K562 (cell line): Measurements from ENCODE around the gene OXLD1. TPM values are rescaled to one million over a fixed set of nuclear protein-coding genes. Genes with fewer than 3 reads are reported as not detected.
"Not testable (repeated sequence)": the region's sequence is repeated elsewhere in the genome, so short reads cannot be mapped to it uniquely, and the experiment has no call there.

Experiments
- ATAC-seq: fragments of 200-7000 bp; cut with Tn5 transposase; 3 replicates; pipeline ENCODE4 v1.9.1; 2020; ENCODE audit warnings: moderate library complexity
- BruUV-seq: library from RNA; stranded (reverse); fragments of 400-500 nt; replicated peaks from 2 replicates; lab custom pipeline; 2021; lab: Mats Ljungman, UMichigan
- CTCF ChIA-PET: fragments of 300-600 bp; formaldehyde crosslinking; extraction: SDS; loops from one replicate; lab custom pipeline; 2021; ENCODE audit warnings: low intra/inter-chr PET ratio; lab: Yijun Ruan, JAX
- POLR2A ChIA-PET: fragments of 300-600, 350-650 bp; sonication (Branson Sonifier 250); formaldehyde crosslinking; extraction: SDS; loops from one replicate; lab custom pipeline; 2021; ENCODE audit warnings: antibody characterized with exemption, inconsistent platforms; lab: Yijun Ruan, JAX
- DNase-seq, 4 experiments: peaks; one replicate each; pipeline versions ENCODE4 v3.0.0 to v3.0.0-alpha.2; 2011 to 2018; ENCODE audit warnings: low spot score in 3 of 4, mixed read lengths in 3 of 4; ENCODE audit errors: extremely low read depth in 1 of 4
- FAIRE-seq: peaks from 2 replicates; lab custom pipeline; 2011; peaks lifted over from hg19 to GRCh38; lab: Jason Lieb, UNC
- H2AFZ ChIP-seq: 2 replicates; pipeline ENCODE4 v1.6.0; 2011; ENCODE audit warnings: low read depth, low read length, control low read depth, inconsistent platforms
- H3K27ac ChIP-seq: fragments of 200-600 bp; 3 replicates; pipeline ENCODE4 v1.8.0; 2011; ENCODE audit warnings: low read depth, mild to moderate bottlenecking, control low read depth, inconsistent platforms, low read length, moderate library complexity, mixed read lengths; ENCODE audit errors: extremely low read depth
- H3K27me3 ChIP-seq, 2 experiments: fragments of 300-600 bp in 1 of 2; 2 replicates in 1 of 2; 3 replicates in 1 of 2; pipeline versions ENCODE4 v1.6.0 to v1.8.0; 2011; ENCODE audit warnings: inconsistent platforms in 2 of 2, low read length in 2 of 2, mild to moderate bottlenecking in 1 of 2, mixed read lengths in 1 of 2, moderate library complexity in 1 of 2; ENCODE audit not compliant: control insufficient read depth in 2 of 2, insufficient read depth in 2 of 2
- H3K36me3 ChIP-seq: fragments of 300-600 bp; 3 replicates; pipeline ENCODE4 v1.8.0; 2011; ENCODE audit warnings: mild to moderate bottlenecking, low read length, inconsistent platforms; ENCODE audit not compliant: control insufficient read depth, insufficient read depth
- H3K4me1 ChIP-seq, 2 experiments: fragments of 200-600 bp in 1 of 2; replicated peaks in 1 of 2; 2 replicates in 1 of 2; 3 replicates in 1 of 2; pipeline versions ENCODE4 v1.5.1 to v1.8.0; 2011; ENCODE audit warnings: inconsistent platforms in 2 of 2, low read length in 2 of 2, mild to moderate bottlenecking in 1 of 2, mixed read lengths in 1 of 2, moderate library complexity in 1 of 2; ENCODE audit not compliant: control insufficient read depth in 2 of 2, insufficient read depth in 2 of 2
- H3K4me2 ChIP-seq: 2 replicates; pipeline ENCODE4 v1.6.1; 2011; ENCODE audit warnings: low read length, control low read depth, inconsistent platforms, mixed read lengths; ENCODE audit not compliant: insufficient read depth
- H3K4me3 ChIP-seq: fragments of 200-600 bp; sonication (generic), shearing (Covaris generic); 2 replicates; pipeline ENCODE4 v1.5.1; 2016; ENCODE audit warnings: control low read depth, inconsistent platforms
- H3K79me2 ChIP-seq: fragments of 200-600 bp; 3 replicates; pipeline ENCODE4 v1.8.0; 2011; ENCODE audit warnings: low read length, inconsistent platforms; ENCODE audit not compliant: control insufficient read depth, insufficient read depth
- H3K9ac ChIP-seq, 2 experiments: 2 replicates each; pipeline versions ENCODE4 v1.6.0 to v1.6.1; 2011; ENCODE audit warnings: low read depth in 2 of 2, low read length in 2 of 2, control low read depth in 1 of 2, inconsistent platforms in 1 of 2, mild to moderate bottlenecking in 1 of 2, mixed read lengths in 1 of 2; ENCODE audit not compliant: insufficient read depth in 1 of 2
- H3K9me1 ChIP-seq: one replicate; pipeline ENCODE4 v1.6.0; 2011; ENCODE audit warnings: inconsistent platforms, mild to moderate bottlenecking, low read length, moderate library complexity; ENCODE audit not compliant: control insufficient read depth, insufficient read depth
- H3K9me3 ChIP-seq: replicated peaks from 2 replicates; pipeline ENCODE4 v1.5.1; 2011; ENCODE audit warnings: low read depth, low read length, inconsistent platforms; ENCODE audit not compliant: control insufficient read depth, insufficient read depth
- H4K20me1 ChIP-seq: replicated peaks from 2 replicates; pipeline ENCODE4 v1.6.1; 2011; ENCODE audit warnings: low read length, inconsistent platforms, mixed read lengths; ENCODE audit not compliant: control insufficient read depth, insufficient read depth
- GABPB1 ChIP-seq: sonication (generic); formaldehyde crosslinking; IDR thresholded peaks from 2 replicates; pipeline ENCODE4 v1.8.0; 2022; ENCODE audit warnings: mild to moderate bottlenecking, missing genetic modification reagents
- MYC ChIP-seq, 2 experiments: fragments of 250-450 bp in 1 of 2; sonication (Bioruptor Pico) in 1 of 2; IDR thresholded peaks; 2 replicates each; pipeline versions ENCODE4 v1.5.1 to v1.6.1; 2012 to 2021; ENCODE audit warnings: low read depth in 2 of 2, borderline replicate concordance in 1 of 2, improper control_type of control experiment in 1 of 2, low read length in 1 of 2, mild to moderate bottlenecking in 1 of 2, moderate library complexity in 1 of 2
- RBFOX2 ChIP-seq: fragments of 200-400 bp; formaldehyde crosslinking; IDR thresholded peaks from 2 replicates; pipeline ENCODE4 v1.6.1; 2017; ENCODE audit warnings: low read depth, mild to moderate bottlenecking, low read length, moderate library complexity
- SAFB2 ChIP-seq: fragments of 200-400 bp; formaldehyde crosslinking; IDR thresholded peaks from 2 replicates; pipeline ENCODE4 v1.6.1; 2018; ENCODE audit warnings: borderline replicate concordance, low read length, low read depth, moderate library complexity; ENCODE audit not compliant: severe bottlenecking
- WHSC1 ChIP-seq: IDR thresholded peaks from one replicate; pipeline ENCODE4 v1.6.1; 2012; ENCODE audit warnings: low read length, control low read depth, inconsistent platforms
- whole genome bisulfite sequencing: fragments of 100-300 bp; shearing (Covaris generic); methylation state at CpG from one replicate; pipeline ENCODE4 v1.1.6; 2016; ENCODE audit warnings: low coverage, mixed read lengths; ENCODE audit not compliant: insufficient coverage; ENCODE audit errors: missing lambda C conversion rate; 5-methylcytosine and 5-hydroxymethylcytosine counted together
- in situ Hi-C: fragments of 300-500 bp; cut with MboI; formaldehyde crosslinking; loops from 4 replicates; pipeline ENCODE4 v1.15.0; 2018; ENCODE audit warnings: inconsistent platforms, mixed read lengths
- intact Hi-C: fragments of 100-400 bp; cut with micrococcal nuclease; formaldehyde crosslinking; loops from 2 replicates; pipeline ENCODE4 v1.14.2; 2022
- polyA plus RNA-seq, 8 experiments: library from polyadenylated mRNA; depleted of rRNA in 4 of 8; stranded (reverse) in 5 of 8; unstranded in 3 of 8; fragments of >200 nt; fragmentation: Nextera tagmentation in 2 of 8; fragmentation: Illumina TruSeq in 1 of 8; extraction: Ambion mirVana in 2 of 8; extraction: Trizol in 1 of 8; gene quantifications; 2 replicates each; pipeline versions ENCODE4 v1.2.1 to v1.2.3, GENCODE V29; 2011 to 2014; ENCODE audit warnings: inconsistent platforms in 1 of 8, missing spikeins in 1 of 8
- total RNA-seq, 7 experiments: library from RNA; depleted of rRNA in 6 of 7; stranded (reverse); fragments of >200 nt in 6 of 7; fragmentation: Illumina TruSeq in 2 of 7; extraction: Trizol in 2 of 7; gene quantifications; 2 replicates each; pipeline versions ENCODE4 v1.2.1 to v1.2.3, GENCODE V29; 2011 to 2021; ENCODE audit warnings: low replicate concordance in 1 of 7

OXLD1 gene
- total and polyA plus RNA-seq, 9 of the 15 experiments (the other 6 are each of a cell fraction or from before 2014, with no cell fraction given): 4.4 to 115 (median 29.3) TPM

DNA sequence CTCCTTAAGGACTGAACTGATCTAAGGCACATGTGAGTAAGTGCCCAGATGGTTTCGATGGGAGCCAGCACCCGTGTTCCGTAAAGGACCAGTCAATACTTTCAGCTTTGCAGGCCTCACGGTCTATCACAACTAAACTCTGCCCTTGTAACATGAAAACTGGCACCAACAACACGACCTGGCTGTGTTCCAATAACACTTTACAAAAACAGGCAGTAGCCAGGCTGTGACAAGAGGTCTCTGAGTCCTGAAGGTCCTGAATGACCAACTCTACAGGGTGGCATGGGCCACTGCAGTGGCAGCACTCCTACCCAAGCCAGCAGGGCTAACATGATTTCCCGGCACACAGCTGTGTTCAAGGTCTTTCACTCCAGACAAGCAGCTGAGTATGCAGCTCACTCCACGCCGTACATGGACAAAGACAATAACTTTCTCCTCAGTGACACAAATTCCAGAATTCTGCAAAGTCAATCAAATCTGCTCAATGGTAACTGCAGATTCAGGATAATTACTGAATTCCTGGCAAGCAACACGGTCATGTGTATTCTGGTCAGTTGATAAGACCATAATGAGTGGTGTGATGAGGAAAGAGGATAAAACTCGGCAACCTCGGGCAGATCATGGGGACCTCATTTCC, 44.8 kb downstream of the OXLD1 start:
- peak; percentile 29 for FAIRE-seq
- ATAC-seq: no peak
- CTCF ChIA-PET: no interaction called here
- no peak for TF ChIP-seq SAFB2
- no peak for TF ChIP-seq GABPB1
- no peak for TF ChIP-seq MYC (IDR thresholded peaks at IDR 0.05; ENCODE audit: low read depth, low read length)
- no peak for TF ChIP-seq MYC (CRISPR knock-in tag; IDR thresholded peaks at IDR 0.05; ENCODE audit: borderline replicate concordance, low read depth)
- TF ChIP-seq WHSC1: peak; percentile 18
- TF ChIP-seq, all 486 proteins: peak for 1
- BruUV-seq: TSS peak; percentile 16
- H2AFZ ChIP-seq: no peak overlapping the region
- in situ Hi-C loops: no loop called here
- no peak for DNase-seq
- POLR2A ChIA-PET: interaction anchor here (0.7 to 2.2 kb wide), 5 partner anchors 10 to 32 kb away, joined by 3 to 7 read pairs (median 3); partner anchors contain the start of gene NPLOC4
- no peak overlapping the region for H3K27ac ChIP-seq
- intact Hi-C loops: no loop called here
- no peak overlapping the region for H3K4me2 ChIP-seq
- H3K79me2 ChIP-seq: peaks cover 37% of the 10 kb centered on the region
- 78% methylated on average over 11 of the region's 11 CpGs for WGBS
- peaks cover 79% of the 10 kb centered on the region for H3K36me3 ChIP-seq
- H3K4me1 ChIP-seq: no peaks in the 10 kb centered on the region
- H3K9me1 ChIP-seq: no peaks in the 10 kb centered on the region
- H3K9ac ChIP-seq: no peak overlapping the region
- H3K9me3 ChIP-seq: no peaks in the 10 kb centered on the region
- H3K27me3 ChIP-seq: no peaks in the 10 kb centered on the region
- H4K20me1 ChIP-seq: peaks cover 6% of the 10 kb centered on the region; the same call in 1 of the 2 replicates
- H3K4me3 ChIP-seq: no peak overlapping the region

DNA sequence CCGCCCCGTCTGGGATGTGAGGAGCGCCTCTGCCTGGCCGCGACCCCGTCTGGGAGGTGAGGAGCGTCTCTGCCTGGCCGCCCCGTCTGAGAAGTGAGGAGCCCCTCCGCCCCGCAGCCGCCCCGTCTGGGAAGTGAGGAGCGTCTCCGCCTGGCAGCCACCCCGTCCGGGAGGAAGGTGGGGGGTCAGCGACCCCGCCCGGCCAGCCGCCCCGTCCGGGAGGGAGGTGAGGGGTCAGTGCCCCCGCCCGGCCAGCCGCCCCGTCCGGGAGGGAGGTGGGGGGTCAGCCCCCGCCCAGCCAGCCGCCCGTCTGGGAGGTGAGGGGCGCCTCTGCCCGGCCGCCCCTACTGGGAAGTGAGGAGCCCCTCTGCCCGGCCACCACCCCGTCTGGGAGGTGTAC, 48.1 kb downstream of the OXLD1 start:
- intact Hi-C loops, H3K9ac ChIP-seq, H2AFZ ChIP-seq, DNase-seq, CTCF ChIA-PET, BruUV-seq, H3K9me1 ChIP-seq, FAIRE-seq, POLR2A ChIA-PET, H3K27ac ChIP-seq, H3K4me3 ChIP-seq, H3K4me2 ChIP-seq, H3K4me1 ChIP-seq, H3K9me3 ChIP-seq, ATAC-seq, H3K27me3 ChIP-seq, in situ Hi-C loops: not testable (repeated sequence)
- no CpG with 5 or more reads among the region's 36 CpGs for WGBS
- H3K79me2 ChIP-seq: peaks cover 54% of the 10 kb centered on the region
- H4K20me1 ChIP-seq: peaks cover 13% of the 10 kb centered on the region
- peak; percentile 20; the same call in 1 of the 2 replicates for TF ChIP-seq RBFOX2
- peaks cover 74% of the 10 kb centered on the region for H3K36me3 ChIP-seq
